Measurements from ENCODE around the gene CPAMD8. TPM values are rescaled to one million over a fixed set of nuclear protein-coding genes. Genes with fewer than 3 reads are reported as not detected.

Gene CPAMD8
- total and polyA plus RNA-seq, 2 donors (not counting 3 experiments of a cell fraction or from before 2014, with no cell fraction given), result 2.2 to 3.9 TPM

DNA sequence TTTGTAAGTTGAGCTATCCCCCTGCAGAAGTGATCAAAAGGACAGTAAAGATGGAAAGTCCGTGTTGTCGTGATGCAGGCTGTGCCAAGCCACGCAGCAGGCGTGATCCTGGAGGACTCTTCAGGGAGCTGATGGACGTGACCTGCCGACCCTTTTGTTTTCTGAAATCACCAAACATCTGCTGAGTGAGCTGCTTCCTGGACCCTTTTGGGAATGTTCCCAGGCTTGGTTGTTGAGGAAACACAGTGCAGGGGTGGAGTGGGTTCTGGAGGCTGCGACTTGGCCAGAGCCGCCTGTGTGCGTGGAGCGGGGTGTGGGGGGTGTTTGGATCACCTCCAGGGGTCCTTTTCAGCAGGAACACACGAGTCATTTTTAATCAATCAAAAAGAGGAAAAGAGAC, 15.4 kb upstream of the CPAMD8 start:
- Histone ChIP-seq H3K79me2 (ENCODE audit: control insufficient read depth, insufficient read depth, low read length) (no peaks in the 10 kb centered on the region), H3K9ac (replicated peaks; ENCODE audit: extremely low read depth, insufficient read depth, low read length) (no peak overlapping the region), H3K4me3 (replicated peaks in 1 of 3; ENCODE audit: insufficient read depth in 1 of 3, low read depth in 1 of 3, low read length in 3 of 3) (no peak overlapping the region), H3K4me2 (ENCODE audit: insufficient read depth, low read length) (no peak overlapping the region), H3K27me3 (ENCODE audit: control insufficient read depth in 2 of 2, insufficient read depth in 2 of 2, low read length in 2 of 2) (peaks cover 2 to 3% of the 10 kb centered on the region in 2 experiments), H3K9me1 (replicated peaks; ENCODE audit: control insufficient read depth, extremely low read depth, insufficient read depth, low read length) (no peaks in the 10 kb centered on the region), H3K9me3 (replicated peaks; ENCODE audit: control insufficient read depth, insufficient read depth, low read length) (no peaks in the 10 kb centered on the region), H3K27ac (ENCODE audit: insufficient read depth, low read depth, low read length) (no peak overlapping the region), H3K4me1 (ENCODE audit: control insufficient read depth, extremely low read depth, insufficient read depth, low read length) (no peaks in the 10 kb centered on the region), H2AFZ (ENCODE audit: low read depth, low read length) (no peak overlapping the region), H3K36me3 (ENCODE audit: control insufficient read depth in 2 of 2, extremely low read depth in 1 of 2, insufficient read depth in 2 of 2, low read length in 2 of 2) (no peaks in the 10 kb centered on the region), H4K20me1 (replicated peaks; ENCODE audit: control insufficient read depth, extremely low read depth, insufficient read depth, low read length) (no peaks in the 10 kb centered on the region)
- BruUV-seq (replicated peaks), result no TSS peak
- FAIRE-seq (peak; percentile 40), DNase-seq (ENCODE audit: low read depth, low spot score) (peak; percentile 55)
- intact Hi-C loops (cut with micrococcal nuclease) (no loop called here), dilution Hi-C loops (cut with MboI; ENCODE audit: extremely low pct_ligation_motif_present, low sequenced_read_pairs) (no loop called here)
- TF ChIP-seq, protein P1, sequence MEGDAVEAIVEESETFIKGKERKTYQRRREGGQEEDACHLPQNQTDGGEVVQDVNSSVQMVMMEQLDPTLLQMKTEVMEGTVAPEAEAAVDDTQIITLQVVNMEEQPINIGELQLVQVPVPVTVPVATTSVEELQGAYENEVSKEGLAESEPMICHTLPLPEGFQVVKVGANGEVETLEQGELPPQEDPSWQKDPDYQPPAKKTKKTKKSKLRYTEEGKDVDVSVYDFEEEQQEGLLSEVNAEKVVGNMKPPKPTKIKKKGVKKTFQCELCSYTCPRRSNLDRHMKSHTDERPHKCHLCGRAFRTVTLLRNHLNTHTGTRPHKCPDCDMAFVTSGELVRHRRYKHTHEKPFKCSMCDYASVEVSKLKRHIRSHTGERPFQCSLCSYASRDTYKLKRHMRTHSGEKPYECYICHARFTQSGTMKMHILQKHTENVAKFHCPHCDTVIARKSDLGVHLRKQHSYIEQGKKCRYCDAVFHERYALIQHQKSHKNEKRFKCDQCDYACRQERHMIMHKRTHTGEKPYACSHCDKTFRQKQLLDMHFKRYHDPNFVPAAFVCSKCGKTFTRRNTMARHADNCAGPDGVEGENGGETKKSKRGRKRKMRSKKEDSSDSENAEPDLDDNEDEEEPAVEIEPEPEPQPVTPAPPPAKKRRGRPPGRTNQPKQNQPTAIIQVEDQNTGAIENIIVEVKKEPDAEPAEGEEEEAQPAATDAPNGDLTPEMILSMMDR (IDR thresholded peaks at IDR 0.05; ENCODE audit: extremely low read depth in 1 of 2, insufficient read depth in 1 of 2, low read depth in 1 of 2, low read length in 2 of 2), result no peak
- no peak for TF ChIP-seq MYC (IDR thresholded peaks at IDR 0.05; ENCODE audit: low read depth, low read length)
- TF ChIP-seq JUN (IDR thresholded peaks at IDR 0.05; ENCODE audit: borderline replicate concordance, insufficient read depth, insufficient read length, low read depth), result no peak
- no peak for TF ChIP-seq GATA2 (IDR thresholded peaks at IDR 0.05; ENCODE audit: insufficient read depth, insufficient read length, low read depth, low read length)
- no peak for TF ChIP-seq POLR2AphosphoS5 (IDR thresholded peaks at IDR 0.05; ENCODE audit: insufficient read depth, low read depth, low read length)
- no peak for TF ChIP-seq POLR2A (IDR thresholded peaks at IDR 0.05; ENCODE audit: low read depth, low read length)
- no peak for TF ChIP-seq MAX (IDR thresholded peaks at IDR 0.05; ENCODE audit: insufficient read depth, insufficient read length)
- TF ChIP-seq EZH2 (IDR thresholded peaks at IDR 0.05; ENCODE audit: borderline replicate concordance, low read depth, low read length, severe bottlenecking), result no peak
- no peak for TF ChIP-seq FOS (IDR thresholded peaks at IDR 0.05; ENCODE audit: borderline replicate concordance, insufficient read depth, low read length)
- CTCF ChIA-PET, result interaction anchor here (1.5 to 2.1 kb wide), 3 partner anchors 8 to 263 kb away, joined by 4 to 14 read pairs (median 5); no protein-coding TSS in a partner anchor
- POLR2A ChIA-PET, result no interaction called here

Data from endothelial cell of umbilical vein (primary cell).